HCT116 (cell line): Measurements from ENCODE around the gene LRBA. TPM values are rescaled to one million over a fixed set of nuclear protein-coding genes. Genes with fewer than 3 reads are reported as not detected.

Experiments used
- ATAC-seq: fragments of 200-7000 bp; cut with Tn5 transposase; 2 replicates; pipeline ENCODE4 v1.9.1; 2020; ENCODE audit warnings: mild to moderate bottlenecking, moderate library complexity
- BruUV-seq: library from RNA; stranded (reverse); fragments of 400-500 nt; replicated peaks from 2 replicates; lab custom pipeline; 2021; lab: Mats Ljungman, UMichigan
- CTCF ChIA-PET: fragments of 300-600 bp; sonication (Branson Sonifier 250); formaldehyde crosslinking; loops from one replicate; lab custom pipeline; 2021; ENCODE audit warnings: antibody characterized with exemption; lab: Charles Lee
- POLR2A ChIA-PET: fragments of 300-600, 350-600 bp; sonication (Branson Sonifier 250); formaldehyde crosslinking; loops from one replicate; lab custom pipeline; 2021; ENCODE audit warnings: antibody characterized with exemption; lab: Charles Lee
- RAD21 ChIA-PET, 2 experiments: fragments of 300-600 bp; sonication (Branson Sonifier 250); formaldehyde crosslinking; loops; one replicate each; lab custom pipeline; 2023; ENCODE audit warnings: low total read pairs in 2 of 2; ENCODE audit not compliant: uncharacterized antibody in 2 of 2, unreplicated experiment in 2 of 2, low non-redundant PET in 1 of 2; lab: Charles Lee
- DNase-seq: peaks from one replicate; pipeline ENCODE4 v3.0.0-alpha.2; 2010; ENCODE audit warnings: low read depth, low spot score
- H2AFZ ChIP-seq: fragments of 200-600 bp; shearing (Covaris generic), sonication (generic); 2 replicates; pipeline ENCODE4 v1.6.1; 2017; ENCODE audit warnings: low read depth, mixed run types, mixed read lengths, antibody characterized with exemption, low read length; ENCODE audit not compliant: poor library complexity, severe bottlenecking
- H3K27ac ChIP-seq: 2 replicates; pipeline ENCODE4 v1.5.1; 2012; ENCODE audit warnings: low read depth, low read length
- H3K27me3 ChIP-seq: fragments of 200-600 bp; sonication (generic); 2 replicates; pipeline ENCODE4 v1.6.1; 2016; ENCODE audit warnings: mixed run types, low read length, mixed read lengths; ENCODE audit not compliant: insufficient read depth
- H3K36me3 ChIP-seq, 2 experiments: fragments of 200-500 bp in 1 of 2; fragments of 200-600 bp in 1 of 2; sonication (Bioruptor generic) in 1 of 2; sonication (generic) in 1 of 2; 2 replicates each; pipeline versions ENCODE4 v1.5.1 to v1.6.1; 2014 to 2016; ENCODE audit warnings: low read length in 2 of 2, inconsistent platforms in 1 of 2, mixed read lengths in 1 of 2, mixed run types in 1 of 2; ENCODE audit not compliant: insufficient read depth in 2 of 2, control insufficient read depth in 1 of 2
- H3K4me1 ChIP-seq, 2 experiments: fragments of 200-600 bp in 1 of 2; sonication (generic) in 1 of 2; 2 replicates each; pipeline versions ENCODE4 v1.5.1 to v1.6.1; 2012 to 2017; ENCODE audit warnings: low read length in 2 of 2, inconsistent platforms in 1 of 2, mild to moderate bottlenecking in 1 of 2, mixed read lengths in 1 of 2, mixed run types in 1 of 2, moderate library complexity in 1 of 2; ENCODE audit not compliant: insufficient read depth in 2 of 2, control insufficient read depth in 1 of 2
- H3K4me2 ChIP-seq: fragments of 200-600 bp; sonication (generic); 2 replicates; pipeline ENCODE4 v1.6.1; 2017; ENCODE audit warnings: mixed run types, low read length, mixed read lengths
- H3K4me3 ChIP-seq, 2 experiments: fragments of 200-600 bp in 1 of 2; sonication (generic) in 1 of 2; replicated peaks in 1 of 2; 2 replicates each; pipeline ENCODE4 v1.5.1; 2011 to 2016; ENCODE audit warnings: low read length in 2 of 2, control low read depth in 1 of 2, low read depth in 1 of 2, mild to moderate bottlenecking in 1 of 2, mixed read lengths in 1 of 2, mixed run types in 1 of 2
- H3K79me2 ChIP-seq: fragments of 200-600 bp; sonication (generic); 2 replicates; pipeline ENCODE4 v1.6.1; 2017; ENCODE audit warnings: mild to moderate bottlenecking, mixed run types, low read length, moderate library complexity, mixed read lengths; ENCODE audit not compliant: insufficient read depth
- H3K9ac ChIP-seq: fragments of 200-600 bp; sonication (generic); 2 replicates; pipeline ENCODE4 v1.6.1; 2016; ENCODE audit warnings: low read length, mixed read lengths
- H3K9me2 ChIP-seq: fragments of 200-600 bp; sonication (generic), shearing (Covaris generic); 2 replicates; pipeline ENCODE4 v1.6.1; 2017; ENCODE audit warnings: mixed run types, mild to moderate bottlenecking, moderate library complexity; ENCODE audit not compliant: insufficient read depth
- H3K9me3 ChIP-seq, 2 experiments: fragments of 200-500 bp in 1 of 2; fragments of 200-600 bp in 1 of 2; sonication (Bioruptor generic) in 1 of 2; sonication (generic) in 1 of 2; 2 replicates each; pipeline ENCODE4 v1.6.1; 2014 to 2017; ENCODE audit warnings: low read length in 2 of 2, mixed read lengths in 2 of 2, inconsistent platforms in 1 of 2, low read depth in 1 of 2, mild to moderate bottlenecking in 1 of 2, mixed run types in 1 of 2, moderate library complexity in 1 of 2; ENCODE audit not compliant: control insufficient read depth in 1 of 2, insufficient read depth in 1 of 2
- H4K20me1 ChIP-seq: fragments of 200-600 bp; sonication (generic), shearing (Covaris generic); 2 replicates; pipeline ENCODE4 v1.6.1; 2017; ENCODE audit warnings: mixed run types, mild to moderate bottlenecking, moderate library complexity; ENCODE audit not compliant: insufficient read depth
- CTCF ChIP-seq, 3 experiments: fragments of 200-600 bp in 1 of 3; sonication (generic) in 1 of 3; IDR thresholded peaks in 2 of 3; conservative IDR thresholded peaks in 1 of 3; 2 replicates each; pipeline ENCODE4 v1.5.1; 2012 to 2017; ENCODE audit warnings: low read depth in 2 of 3, low read length in 2 of 3, antibody characterized with exemption in 1 of 3, borderline replicate concordance in 1 of 3, control low read depth in 1 of 3, mild to moderate bottlenecking in 1 of 3, mixed read lengths in 1 of 3, mixed run types in 1 of 3, moderate library complexity in 1 of 3; ENCODE audit not compliant: insufficient read depth in 1 of 3
- EGR1 ChIP-seq: IDR thresholded peaks from 2 replicates; pipeline ENCODE4 v1.6.1; 2012; ENCODE audit warnings: low read depth
- EZH2 ChIP-seq: fragments of 200-600 bp; sonication (generic); IDR thresholded peaks from 2 replicates; pipeline ENCODE4 v1.6.1; 2017; ENCODE audit warnings: antibody characterized with exemption, mixed run types
- EZH2phosphoT487 ChIP-seq: fragments of 200-600 bp; IDR thresholded peaks from 2 replicates; pipeline ENCODE4 v1.6.1; 2018; ENCODE audit warnings: antibody characterized with exemption, borderline replicate concordance
- FOSL1 ChIP-seq: IDR thresholded peaks from 2 replicates; pipeline ENCODE4 v1.6.1; 2012; ENCODE audit warnings: low read depth
- JUND ChIP-seq: IDR thresholded peaks from 2 replicates; pipeline ENCODE4 v1.6.1; 2012
- MAX ChIP-seq: IDR thresholded peaks from 2 replicates; pipeline ENCODE4 v1.6.1; 2012
- POLR2A ChIP-seq: IDR thresholded peaks from 2 replicates; pipeline ENCODE4 v1.7.0; 2011; ENCODE audit warnings: borderline replicate concordance; ENCODE audit not compliant: insufficient read depth, insufficient read length; ENCODE audit errors: extremely low read depth
- POLR2AphosphoS5 ChIP-seq: IDR thresholded peaks from 2 replicates; pipeline ENCODE4 v1.6.1; 2011; ENCODE audit warnings: mild to moderate bottlenecking, low read depth, low read length, moderate library complexity
- SIN3A ChIP-seq: IDR thresholded peaks from 2 replicates; pipeline ENCODE4 v1.6.1; 2012; ENCODE audit warnings: low read depth
- SP1 ChIP-seq: IDR thresholded peaks from 2 replicates; pipeline ENCODE4 v1.6.1; 2012; ENCODE audit warnings: low read depth
- SRF ChIP-seq: IDR thresholded peaks from 2 replicates; pipeline ENCODE4 v1.6.1; 2012; ENCODE audit warnings: low read depth
- TCF7L2 ChIP-seq: IDR thresholded peaks from 2 replicates; pipeline ENCODE4 v1.7.0; 2011; ENCODE audit warnings: borderline replicate concordance, inconsistent platforms; ENCODE audit not compliant: insufficient read depth, insufficient read length; ENCODE audit errors: extremely low read depth
- YY1 ChIP-seq: IDR thresholded peaks from 2 replicates; pipeline ENCODE4 v1.6.1; 2011; ENCODE audit warnings: low read length, low read depth, moderate library complexity, mild to moderate bottlenecking; ENCODE audit not compliant: insufficient replicate concordance; ENCODE audit errors: extremely low read depth
- ZFX ChIP-seq: fragments of 450-650 bp; IDR thresholded peaks from 2 replicates; pipeline ENCODE4 v1.6.1; 2017
- ZNF274 ChIP-seq: fragments of 200-500 bp; sonication (Bioruptor generic); IDR thresholded peaks from 2 replicates; pipeline ENCODE4 v1.6.1; 2014; ENCODE audit warnings: mild to moderate bottlenecking, low read depth, low read length, inconsistent platforms
- intact Hi-C: fragments of 100-400 bp; cut with micrococcal nuclease; formaldehyde crosslinking; loops from 2 replicates; pipeline ENCODE4 v1.10.0; 2022
- total RNA-seq: library from RNA; stranded (reverse); gene quantifications from one replicate; pipeline ENCODE4 v1.2.1, GENCODE V29; 2021; ENCODE audit not compliant: unreplicated experiment
- TF ChIP-seq, protein P1 (sequence below): IDR thresholded peaks from 2 replicates; pipeline ENCODE4 v1.6.1; 2012; ENCODE audit warnings: low read depth
- TF ChIP-seq, protein P2 (sequence below): IDR thresholded peaks from 2 replicates; pipeline ENCODE4 v1.6.1; 2011; ENCODE audit warnings: mild to moderate bottlenecking, low read length, moderate library complexity; ENCODE audit not compliant: insufficient replicate concordance; ENCODE audit errors: extremely low read depth

Gene LRBA
- total RNA-seq, 1 experiment from 2014 or later, result 79.8 TPM

GRCh38 chr4:150743564-150744342, 271.3 kb downstream of the LRBA start:
- no peak overlapping the region for H2AFZ ChIP-seq
- RAD21 ChIA-PET, result no interaction called here
- H3K4me2 ChIP-seq, result peak overlapping the region; percentile 55
- intact Hi-C loops, result no loop called here
- no peaks in the 10 kb centered on the region for H3K27me3 ChIP-seq
- no peaks in the 10 kb centered on the region for H4K20me1 ChIP-seq
- no peaks in the 10 kb centered on the region for H3K9me2 ChIP-seq
- 0 out of 2 replicates have a peak, but pooled peaks cover 3% of the 10 kb centered on the region for H3K79me2 ChIP-seq
- no peak overlapping the region for H3K9ac ChIP-seq
- no peak for TF ChIP-seq EGR1
- TF ChIP-seq, protein P1, sequence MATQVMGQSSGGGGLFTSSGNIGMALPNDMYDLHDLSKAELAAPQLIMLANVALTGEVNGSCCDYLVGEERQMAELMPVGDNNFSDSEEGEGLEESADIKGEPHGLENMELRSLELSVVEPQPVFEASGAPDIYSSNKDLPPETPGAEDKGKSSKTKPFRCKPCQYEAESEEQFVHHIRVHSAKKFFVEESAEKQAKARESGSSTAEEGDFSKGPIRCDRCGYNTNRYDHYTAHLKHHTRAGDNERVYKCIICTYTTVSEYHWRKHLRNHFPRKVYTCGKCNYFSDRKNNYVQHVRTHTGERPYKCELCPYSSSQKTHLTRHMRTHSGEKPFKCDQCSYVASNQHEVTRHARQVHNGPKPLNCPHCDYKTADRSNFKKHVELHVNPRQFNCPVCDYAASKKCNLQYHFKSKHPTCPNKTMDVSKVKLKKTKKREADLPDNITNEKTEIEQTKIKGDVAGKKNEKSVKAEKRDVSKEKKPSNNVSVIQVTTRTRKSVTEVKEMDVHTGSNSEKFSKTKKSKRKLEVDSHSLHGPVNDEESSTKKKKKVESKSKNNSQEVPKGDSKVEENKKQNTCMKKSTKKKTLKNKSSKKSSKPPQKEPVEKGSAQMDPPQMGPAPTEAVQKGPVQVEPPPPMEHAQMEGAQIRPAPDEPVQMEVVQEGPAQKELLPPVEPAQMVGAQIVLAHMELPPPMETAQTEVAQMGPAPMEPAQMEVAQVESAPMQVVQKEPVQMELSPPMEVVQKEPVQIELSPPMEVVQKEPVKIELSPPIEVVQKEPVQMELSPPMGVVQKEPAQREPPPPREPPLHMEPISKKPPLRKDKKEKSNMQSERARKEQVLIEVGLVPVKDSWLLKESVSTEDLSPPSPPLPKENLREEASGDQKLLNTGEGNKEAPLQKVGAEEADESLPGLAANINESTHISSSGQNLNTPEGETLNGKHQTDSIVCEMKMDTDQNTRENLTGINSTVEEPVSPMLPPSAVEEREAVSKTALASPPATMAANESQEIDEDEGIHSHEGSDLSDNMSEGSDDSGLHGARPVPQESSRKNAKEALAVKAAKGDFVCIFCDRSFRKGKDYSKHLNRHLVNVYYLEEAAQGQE, result no peak
- no peak for TF ChIP-seq SIN3A
- TF ChIP-seq POLR2A, result no peak
- TF ChIP-seq ZNF274, result no peak
- TF ChIP-seq POLR2AphosphoS5, result no peak
- no peak for TF ChIP-seq JUND
- TF ChIP-seq MAX, result no peak
- TF ChIP-seq, protein P2, sequence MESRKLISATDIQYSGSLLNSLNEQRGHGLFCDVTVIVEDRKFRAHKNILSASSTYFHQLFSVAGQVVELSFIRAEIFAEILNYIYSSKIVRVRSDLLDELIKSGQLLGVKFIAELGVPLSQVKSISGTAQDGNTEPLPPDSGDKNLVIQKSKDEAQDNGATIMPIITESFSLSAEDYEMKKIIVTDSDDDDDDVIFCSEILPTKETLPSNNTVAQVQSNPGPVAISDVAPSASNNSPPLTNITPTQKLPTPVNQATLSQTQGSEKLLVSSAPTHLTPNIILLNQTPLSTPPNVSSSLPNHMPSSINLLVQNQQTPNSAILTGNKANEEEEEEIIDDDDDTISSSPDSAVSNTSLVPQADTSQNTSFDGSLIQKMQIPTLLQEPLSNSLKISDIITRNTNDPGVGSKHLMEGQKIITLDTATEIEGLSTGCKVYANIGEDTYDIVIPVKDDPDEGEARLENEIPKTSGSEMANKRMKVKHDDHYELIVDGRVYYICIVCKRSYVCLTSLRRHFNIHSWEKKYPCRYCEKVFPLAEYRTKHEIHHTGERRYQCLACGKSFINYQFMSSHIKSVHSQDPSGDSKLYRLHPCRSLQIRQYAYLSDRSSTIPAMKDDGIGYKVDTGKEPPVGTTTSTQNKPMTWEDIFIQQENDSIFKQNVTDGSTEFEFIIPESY, result no peak
- TF ChIP-seq TCF7L2, result no peak
- no peak for TF ChIP-seq EZH2phosphoT487
- no peak for TF ChIP-seq SRF
- no peak for TF ChIP-seq SP1
- no peak for TF ChIP-seq CTCF (IDR thresholded peaks at IDR 0.05 in 2 of 3, conservative IDR thresholded peaks at IDR 0.05 in 1 of 3; ENCODE audit: borderline replicate concordance in 1 of 3, insufficient read depth in 1 of 3, low read depth in 2 of 3, low read length in 2 of 3)
- no peak for TF ChIP-seq ZFX
- no peak for TF ChIP-seq EZH2
- TF ChIP-seq FOSL1, result no peak
- no peak for TF ChIP-seq YY1
- H3K9me3 ChIP-seq, result no peaks in the 10 kb centered on the region
- CTCF ChIA-PET, result no interaction called here
- DNase-seq (no peak), ATAC-seq (no peak)
- H3K4me1 ChIP-seq, result peaks cover 21 to 31% of the 10 kb centered on the region in 2 experiments
- no peaks in the 10 kb centered on the region for H3K36me3 ChIP-seq
- BruUV-seq, result no TSS peak
- POLR2A ChIA-PET, result no interaction called here
- H3K27ac ChIP-seq, result no peak overlapping the region
- no peak overlapping the region for H3K4me3 ChIP-seq
